Effector CD8-positive, alpha-beta T cell (primary cell): ENCODE measurements around the gene AAMDC.

Experiments used
- DNase-seq: peaks from one replicate; lab custom pipeline; 2025; lab: John Stamatoyannopoulos, UW
- total RNA-seq, 4 experiments: gene quantifications; one replicate each; lab custom pipeline; 2026; lab: John Stamatoyannopoulos, UW

Gene AAMDC
- 2.7 to 4.9 (median 3.5) reads per million in 4 experiments for total RNA-seq

DNA sequence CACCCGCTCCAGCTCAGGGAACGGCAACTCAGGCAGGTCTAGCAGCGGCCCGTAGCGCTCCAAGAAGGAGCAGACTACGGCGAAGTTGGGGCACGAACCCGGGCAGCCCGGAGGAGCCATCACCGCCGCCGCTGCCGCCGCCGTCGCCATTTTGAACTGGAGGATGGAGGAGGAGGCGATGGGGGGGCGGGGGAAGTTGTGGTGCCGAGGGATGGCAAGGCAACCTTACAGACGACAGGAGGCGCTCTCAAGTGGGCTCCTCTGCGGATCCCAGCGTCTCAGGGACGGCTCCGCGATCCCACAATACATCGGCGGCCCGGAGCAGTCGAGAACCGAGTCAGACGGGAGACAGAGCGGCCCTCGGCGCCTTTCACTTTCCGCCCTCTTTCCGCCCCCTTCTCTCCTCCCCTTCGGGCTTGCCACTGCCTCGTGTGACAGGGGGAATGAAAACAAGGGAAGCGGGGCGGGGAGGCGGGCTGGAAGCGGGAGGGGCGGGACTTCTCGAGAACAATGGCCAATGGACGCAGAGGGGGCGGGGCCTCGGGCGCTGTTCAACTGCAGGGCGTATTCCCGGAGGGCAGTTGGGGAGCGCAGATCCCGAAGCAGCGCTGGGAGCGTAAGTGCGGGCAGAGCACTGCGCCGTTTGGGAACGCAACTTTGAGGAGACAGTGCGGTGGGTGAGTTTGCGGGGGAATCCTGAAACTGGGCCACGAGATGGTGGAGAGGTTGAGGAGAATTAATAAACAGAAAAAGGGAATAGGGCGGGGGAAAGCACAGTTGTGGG is at the start of gene AAMDC, which contains the start of gene RSF1:
Gene AAMDC (plus strand): TSS at position 580 of the 784 bp plus-strand sequence. CDS start 21,353 bp downstream, outside the sequence.
Gene RSF1 (minus strand): TSS at position 158 of the 784 bp plus-strand sequence. CDS start 8 bp downstream, at position 150.
- peak; percentile 97 for DNase-seq

DNA sequence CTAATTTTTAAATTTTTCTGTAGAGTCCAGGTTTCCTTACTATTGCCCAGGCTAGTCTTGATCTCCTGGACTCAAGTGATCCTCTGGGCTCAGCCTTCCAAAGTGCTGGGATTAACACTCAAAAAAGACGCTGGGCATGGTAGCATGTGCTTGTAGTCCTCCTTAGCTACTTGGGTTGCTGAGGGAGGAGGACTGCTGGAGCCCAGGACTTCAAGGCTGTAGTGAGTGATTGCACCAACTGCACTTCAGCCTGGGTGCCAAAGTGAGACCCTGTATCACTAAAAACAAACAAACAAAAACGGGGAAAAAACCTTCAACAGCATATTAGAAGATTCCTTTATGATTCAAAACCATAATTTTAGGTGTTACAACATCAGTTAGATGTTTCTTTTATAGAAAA is 45.0 kb upstream of the AAMDC start:
- no peak for DNase-seq

DNA sequence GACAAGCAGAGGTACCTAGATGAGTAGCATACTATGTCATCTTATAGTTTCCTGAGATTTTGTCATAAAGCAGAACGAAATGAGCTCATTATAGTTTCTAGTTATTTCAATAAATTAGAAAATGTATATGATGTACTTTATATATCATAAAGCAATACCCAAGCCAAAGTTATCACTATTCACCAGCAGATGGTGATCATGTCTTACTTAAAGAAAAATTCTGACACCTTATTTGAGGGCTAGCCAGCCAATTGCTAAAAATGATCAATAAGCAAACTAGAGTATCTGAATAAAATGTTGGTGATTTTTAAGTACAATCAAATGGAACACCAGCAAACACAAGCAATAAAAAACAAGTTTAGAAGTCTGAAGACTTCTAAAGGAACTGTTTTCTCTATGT is 44.5 kb upstream of the AAMDC start:
- no peak for DNase-seq

DNA sequence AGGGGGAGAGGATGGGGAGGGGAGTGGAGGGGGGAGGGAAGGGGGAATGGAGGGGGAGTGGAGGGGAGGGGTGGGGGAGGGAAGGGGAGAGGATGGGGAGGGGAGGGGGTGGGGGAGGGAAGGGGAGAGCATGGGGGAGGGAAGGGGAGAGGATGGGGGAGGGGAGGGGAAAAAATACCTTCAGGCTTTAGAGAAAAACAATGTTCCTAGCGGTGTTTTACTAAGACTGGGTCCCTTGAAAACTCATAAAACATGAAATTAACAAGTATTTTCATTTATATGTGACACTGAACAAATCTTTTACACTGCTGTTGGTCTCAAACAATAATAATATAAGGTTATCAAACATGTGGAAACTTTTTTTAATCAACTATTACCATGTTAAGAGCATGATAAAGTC is 42.8 kb upstream of the AAMDC start:
- DNase-seq, result no peak

DNA sequence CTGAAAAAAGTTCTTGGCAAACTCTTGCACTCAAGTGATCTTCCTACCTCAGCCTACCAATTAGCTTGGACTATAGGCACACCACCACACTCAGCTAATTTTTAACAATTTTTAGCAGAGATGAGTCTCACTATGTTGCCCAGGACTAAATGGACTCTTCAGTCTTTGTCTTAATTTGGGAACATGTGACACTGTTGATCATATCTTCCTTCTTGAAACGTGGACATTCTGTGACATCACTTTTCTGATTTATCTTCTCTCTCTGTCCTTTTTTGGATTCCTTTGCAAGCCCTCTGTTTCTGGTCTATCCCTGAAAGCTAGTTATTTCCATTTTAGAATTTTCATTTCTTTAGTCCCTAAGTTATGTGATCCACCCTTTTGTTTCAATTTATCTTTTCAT is 42.4 kb upstream of the AAMDC start:
- DNase-seq, result no peak

DNA sequence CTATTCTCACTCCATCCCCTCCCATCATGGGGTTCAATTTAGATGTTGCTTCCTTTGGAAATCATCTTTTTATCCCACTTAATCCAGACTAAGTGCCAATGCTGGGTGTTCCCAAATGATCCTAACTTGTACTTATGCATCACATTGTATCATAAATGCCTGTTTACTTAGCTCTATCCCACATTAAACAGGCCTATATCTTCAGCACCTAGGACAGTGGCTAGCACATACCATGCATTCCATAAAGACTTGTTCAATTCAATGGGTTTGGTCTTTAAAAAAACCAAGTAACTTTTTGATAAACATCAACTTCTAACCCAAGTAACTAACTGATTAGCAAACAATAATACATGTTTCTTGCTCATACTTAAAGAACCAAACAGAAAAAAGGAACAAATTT is 41.0 kb upstream of the AAMDC start:
- no peak for DNase-seq

DNA sequence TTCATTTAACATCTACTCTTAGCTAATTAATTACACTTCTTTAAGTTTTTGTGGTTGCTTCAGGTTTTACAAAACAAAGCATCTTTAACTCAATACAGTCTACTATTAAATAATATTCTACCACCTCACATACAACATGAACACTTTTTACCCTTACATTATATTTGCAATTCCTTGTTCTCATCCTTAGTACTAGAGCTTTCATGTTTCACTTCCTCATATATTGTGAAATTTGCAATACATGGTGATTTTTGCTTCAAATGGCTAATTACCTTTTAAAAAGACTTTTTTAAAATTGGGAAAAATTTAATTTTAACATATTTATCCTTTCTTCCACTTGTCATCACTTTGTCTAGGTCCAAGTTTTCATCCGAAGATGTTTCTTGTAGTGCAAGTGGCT is 37.9 kb upstream of the AAMDC start:
- no peak for DNase-seq

DNA sequence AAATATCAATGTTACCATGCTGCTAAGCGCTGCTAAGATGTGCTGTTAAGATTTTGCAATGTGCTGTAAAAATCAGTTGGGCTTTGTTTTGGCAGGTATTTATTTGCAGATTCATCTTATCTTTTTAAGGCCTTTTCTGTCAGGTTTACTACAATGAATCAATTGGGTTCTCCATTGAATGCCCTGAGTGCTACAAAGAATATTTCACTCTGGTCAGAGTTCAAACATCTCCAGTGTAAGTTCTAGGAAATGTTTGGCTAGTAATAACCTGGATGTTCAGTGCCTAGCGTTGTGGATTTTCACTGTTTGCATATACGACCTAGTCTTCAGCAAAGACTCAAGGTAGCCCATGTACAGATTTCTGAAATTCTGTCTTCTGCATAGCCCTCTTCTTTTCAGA is 36.4 kb upstream of the AAMDC start:
- no peak for DNase-seq

DNA sequence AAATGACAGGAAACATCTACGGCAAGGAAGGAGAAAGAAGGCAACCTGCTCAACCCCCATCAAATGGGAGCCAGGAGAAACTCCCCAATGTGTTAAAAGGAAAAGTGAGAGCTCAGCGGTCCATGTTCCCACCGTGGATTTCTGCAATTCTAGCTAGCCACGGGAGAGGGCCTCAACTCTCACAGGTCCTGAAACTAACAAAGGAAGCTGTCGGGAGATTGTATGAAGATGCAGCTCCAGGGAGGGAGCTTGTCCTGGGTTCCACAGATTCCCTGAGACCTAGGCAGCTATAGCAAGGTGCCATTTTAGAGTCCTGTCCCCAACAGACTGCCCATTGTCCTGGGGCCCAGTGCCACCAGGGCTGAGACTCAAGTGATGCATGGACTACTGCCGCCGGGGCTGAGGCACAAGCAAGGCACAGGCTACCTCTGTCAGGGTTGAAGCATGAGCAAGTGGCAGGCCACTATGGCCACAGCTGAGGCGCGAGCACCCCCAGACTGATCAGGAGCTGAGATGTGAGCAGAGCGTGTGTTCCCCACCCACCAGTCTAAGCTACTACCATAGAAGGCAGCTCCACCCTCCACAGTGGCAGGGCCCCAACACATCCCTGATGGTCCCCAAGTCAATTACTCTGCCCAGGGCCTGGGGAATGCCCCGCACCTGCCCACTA is 31.7 kb upstream of the AAMDC start:
- DNase-seq, result no peak

DNA sequence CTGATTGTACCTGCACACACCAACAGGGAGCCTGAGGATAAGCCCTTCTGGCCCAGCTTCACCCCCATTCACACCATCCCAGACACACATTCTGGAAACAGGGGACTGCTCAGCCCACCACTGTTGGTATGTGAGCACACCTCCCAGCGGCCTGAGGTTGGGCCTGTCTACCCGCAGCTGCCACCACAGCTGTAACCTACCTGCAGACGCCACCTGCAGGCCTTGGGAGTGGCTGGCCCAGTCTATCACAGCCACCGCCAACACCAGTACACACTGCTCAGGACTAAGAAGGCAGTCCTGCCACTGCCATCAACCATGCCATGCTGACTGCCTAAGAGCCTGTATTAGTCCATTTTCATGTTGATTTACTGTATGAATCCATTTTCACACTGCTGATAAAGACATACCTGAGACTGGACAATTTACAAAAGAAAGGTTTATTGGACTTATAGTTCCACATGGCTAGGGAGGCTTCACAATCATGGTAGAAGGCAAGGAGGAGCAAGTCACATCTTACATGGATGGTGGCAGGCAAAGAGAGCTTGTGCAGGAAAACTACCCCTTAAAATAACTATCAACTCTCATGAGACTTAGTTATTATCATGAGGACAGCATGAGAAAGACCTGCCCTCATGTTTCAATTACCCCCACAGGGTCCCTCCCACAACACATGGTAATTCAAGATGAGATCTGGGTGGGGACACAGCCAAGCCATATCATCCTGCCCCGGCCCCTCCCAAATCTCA is 31.0 kb upstream of the AAMDC start:
- no peak for DNase-seq

DNA sequence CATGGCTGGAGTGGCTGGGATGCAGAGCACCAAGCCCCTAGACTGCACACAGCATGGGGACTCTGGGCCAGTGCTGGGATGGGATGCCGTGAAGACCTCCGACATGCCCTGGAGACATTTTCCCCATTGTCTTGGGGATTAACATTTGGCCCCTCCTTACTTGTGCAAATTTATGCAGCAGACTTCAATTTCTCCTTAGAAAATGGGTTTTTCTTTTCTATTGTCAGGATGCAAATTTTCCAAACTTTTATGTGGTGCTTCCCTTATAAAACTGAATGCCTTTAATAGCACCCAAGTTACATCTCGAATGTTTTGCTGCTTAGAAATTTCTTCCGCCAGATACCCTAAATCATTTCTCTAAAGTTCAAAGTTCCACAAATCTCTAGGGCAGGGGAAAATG is 29.6 kb upstream of the AAMDC start:
- no peak for DNase-seq

DNA sequence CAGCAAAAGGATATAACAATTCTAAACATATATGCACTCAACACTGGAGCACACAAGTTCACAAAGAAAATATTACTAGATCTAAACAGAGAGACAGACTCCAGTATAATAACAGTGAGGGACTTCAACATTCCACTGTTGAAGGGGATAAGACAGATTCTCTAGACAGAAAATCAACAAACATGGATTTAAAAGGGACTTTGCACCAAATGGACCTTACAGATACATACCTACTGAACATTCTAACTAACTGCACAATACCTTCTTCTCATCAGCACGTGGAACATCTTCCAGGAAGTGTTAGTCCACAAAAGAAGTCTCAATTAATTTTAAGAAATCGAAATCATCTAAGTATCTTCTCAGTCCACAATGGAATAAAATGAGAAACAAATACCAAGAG is 27.0 kb upstream of the AAMDC start:
- no peak for DNase-seq

DNA sequence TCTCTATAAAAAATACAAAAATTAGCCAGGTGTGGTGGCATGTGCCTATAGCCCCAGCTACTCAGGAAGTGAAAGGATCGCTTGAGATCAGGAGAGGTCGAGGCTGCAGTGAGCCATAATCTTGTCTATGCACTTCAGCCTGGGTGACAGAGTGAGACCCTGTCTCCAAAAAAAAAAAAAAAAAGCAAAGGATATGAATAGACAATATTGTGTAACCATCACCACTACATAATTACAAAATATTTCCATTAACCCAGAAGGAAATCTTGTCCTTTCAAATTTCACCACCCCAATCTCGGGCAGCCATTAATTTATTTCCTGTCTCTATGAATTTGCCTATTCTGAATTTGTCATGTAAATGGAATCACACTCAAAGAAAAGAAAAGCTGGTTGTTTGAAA is 21.6 kb upstream of the AAMDC start:
- no peak for DNase-seq

DNA sequence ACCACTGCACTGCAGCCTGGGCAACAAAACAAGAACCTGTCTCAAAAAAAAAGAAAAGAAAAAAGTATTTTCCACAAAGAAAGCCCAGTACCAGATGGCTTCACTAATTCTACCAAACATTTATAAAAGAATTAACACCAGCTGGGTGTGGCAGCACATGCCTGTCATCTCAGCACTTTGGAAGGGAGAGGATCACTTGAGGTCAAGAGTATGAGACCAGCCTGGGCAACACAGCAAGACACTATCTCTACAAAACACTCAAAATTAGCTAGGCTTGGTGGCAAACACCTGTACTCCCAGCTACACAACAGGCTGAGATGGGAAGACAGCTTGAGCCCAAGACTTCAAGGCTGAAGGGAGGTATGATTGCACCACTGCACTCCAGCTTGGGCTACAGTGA is 20.5 kb upstream of the AAMDC start:
- DNase-seq, result no peak

DNA sequence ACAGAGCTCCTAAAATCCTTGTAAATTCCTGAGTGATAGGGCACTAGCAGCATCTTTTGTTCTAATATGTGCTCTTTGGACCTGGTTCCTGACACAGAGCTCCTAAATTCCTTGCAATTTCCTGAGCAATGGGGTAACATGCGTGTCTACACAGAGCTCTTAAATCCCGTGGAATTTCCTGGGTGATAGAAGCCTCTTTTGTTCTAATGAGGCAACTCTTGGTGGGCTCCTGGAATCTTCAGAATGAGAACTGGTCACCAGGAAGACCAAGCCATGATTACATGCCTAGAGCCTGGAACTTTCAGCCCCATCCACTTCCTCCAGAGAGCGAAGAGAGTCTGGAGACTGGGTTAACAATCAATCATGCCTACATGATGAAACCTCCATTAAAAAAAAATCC is 19.5 kb upstream of the AAMDC start:
- no peak for DNase-seq

DNA sequence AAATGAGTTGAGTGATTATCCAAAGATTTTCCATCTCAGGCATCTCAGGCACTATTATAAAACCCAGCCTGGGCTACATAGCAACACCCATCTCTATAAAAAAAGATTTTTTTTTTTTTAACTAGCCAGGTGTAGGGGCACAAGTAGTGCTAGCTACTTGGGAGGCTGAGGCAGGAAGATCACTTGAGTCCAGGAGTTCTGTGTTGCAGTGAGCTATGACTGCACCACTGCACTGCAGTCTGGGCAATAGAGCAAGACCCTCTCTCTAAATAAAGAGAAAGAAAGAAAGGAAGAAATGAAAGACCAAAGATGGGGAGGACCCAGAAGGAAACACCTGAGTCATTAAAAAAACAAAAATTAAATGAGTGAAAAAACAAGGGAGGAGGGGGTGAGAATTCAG is 14.5 kb upstream of the AAMDC start:
- no peak for DNase-seq

DNA sequence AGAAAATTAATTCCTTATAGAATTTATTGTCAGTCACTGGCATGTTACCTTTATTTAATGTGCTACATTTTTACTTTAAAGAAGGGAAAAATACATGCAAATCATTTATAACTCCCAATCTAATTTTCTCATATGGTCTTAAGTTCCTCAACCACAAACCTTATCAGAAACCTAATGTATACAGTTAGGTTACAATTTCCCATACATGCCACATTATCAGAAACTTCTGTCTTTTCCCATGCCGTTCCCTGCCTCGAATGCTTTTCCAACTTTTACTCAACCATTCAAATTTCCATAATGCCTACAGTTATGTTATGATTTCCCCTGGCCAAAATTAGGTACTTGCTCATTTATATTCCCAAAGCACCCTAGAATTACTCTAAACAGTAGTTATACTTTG is 14.0 kb upstream of the AAMDC start:
- no peak for DNase-seq

DNA sequence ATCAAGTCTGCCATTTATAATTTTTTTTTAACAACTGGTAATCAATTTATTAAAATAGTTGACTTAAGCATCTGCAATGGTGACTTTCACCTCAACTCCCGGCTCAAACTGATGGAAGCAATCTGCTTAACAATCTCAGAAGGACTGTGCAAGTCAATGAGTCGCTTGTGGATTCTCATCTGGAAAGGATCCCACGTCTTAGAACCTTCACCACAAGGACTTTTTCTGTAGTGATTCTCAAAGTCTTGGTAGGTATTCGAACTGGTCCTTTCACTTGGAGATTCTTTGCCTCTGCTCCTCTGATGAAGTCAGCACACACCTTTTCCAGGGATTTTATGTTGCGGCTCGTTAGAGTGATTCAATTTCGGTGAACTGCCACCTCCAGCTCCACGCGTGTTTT is 7.7 kb upstream of the AAMDC start:
- DNase-seq, result no peak

DNA sequence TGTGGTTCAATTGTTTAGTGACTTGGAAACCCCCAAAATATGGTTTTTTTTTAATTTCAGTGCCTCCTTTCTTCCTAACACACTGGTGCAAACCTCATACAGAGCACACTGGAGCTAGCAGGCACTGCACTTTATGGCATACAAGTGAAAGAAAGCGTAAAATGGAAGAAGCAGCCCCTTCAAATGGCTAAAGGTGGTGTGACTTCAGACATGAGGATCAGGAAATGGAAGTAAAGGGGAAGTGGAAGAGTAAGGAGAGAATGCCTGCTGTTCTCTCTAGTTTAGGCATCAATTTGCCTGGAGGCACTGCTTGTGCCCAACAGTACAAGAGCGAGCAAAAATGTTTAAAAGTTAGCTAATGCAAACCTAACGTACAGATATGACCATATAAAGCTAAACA is 6.1 kb upstream of the AAMDC start:
- no peak for DNase-seq

DNA sequence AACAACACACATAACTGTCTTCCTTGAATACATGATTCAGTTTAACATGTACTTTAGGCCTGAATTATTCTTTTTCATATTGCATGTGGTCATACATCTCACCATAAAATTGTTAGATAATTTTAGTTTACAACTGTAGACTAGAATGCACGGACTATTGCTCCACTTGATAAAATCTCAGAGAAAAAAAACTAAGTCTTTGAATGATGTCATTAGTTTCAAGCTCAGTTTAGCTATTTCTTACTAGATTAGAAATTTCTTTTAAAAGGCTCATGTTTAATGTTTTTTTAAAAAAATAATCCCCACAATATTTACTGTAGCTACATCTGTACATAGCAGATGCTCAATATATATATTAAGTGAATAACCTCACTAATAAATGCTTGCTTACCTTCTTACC is 5.5 kb upstream of the AAMDC start:
- no peak for DNase-seq

DNA sequence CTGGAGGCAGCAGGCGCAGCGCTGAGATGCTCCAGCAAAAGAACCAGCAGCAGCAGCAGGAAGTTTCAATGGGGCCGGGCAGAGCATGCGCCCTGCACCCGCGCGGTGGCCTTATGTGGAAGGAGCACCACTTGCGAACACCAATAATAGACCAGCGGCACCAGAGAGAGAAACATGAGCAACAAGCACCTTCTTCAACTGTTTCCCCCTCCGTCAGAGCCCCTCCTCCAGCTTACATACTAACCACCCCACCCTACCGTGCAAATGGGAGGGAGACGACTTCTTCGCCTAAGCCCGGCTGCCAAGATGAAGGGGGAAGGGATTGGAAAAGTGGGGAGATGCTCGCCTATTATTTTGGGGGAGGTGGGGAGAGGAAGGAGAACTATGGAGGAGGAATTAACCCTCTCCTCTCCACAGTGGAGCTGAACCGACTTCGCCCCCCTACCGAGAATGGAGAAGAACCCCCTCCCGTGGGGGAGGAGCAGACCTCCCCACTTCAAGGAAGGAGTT is 1.5 kb upstream of the AAMDC start:
- DNase-seq, result peak; percentile 74

DNA sequence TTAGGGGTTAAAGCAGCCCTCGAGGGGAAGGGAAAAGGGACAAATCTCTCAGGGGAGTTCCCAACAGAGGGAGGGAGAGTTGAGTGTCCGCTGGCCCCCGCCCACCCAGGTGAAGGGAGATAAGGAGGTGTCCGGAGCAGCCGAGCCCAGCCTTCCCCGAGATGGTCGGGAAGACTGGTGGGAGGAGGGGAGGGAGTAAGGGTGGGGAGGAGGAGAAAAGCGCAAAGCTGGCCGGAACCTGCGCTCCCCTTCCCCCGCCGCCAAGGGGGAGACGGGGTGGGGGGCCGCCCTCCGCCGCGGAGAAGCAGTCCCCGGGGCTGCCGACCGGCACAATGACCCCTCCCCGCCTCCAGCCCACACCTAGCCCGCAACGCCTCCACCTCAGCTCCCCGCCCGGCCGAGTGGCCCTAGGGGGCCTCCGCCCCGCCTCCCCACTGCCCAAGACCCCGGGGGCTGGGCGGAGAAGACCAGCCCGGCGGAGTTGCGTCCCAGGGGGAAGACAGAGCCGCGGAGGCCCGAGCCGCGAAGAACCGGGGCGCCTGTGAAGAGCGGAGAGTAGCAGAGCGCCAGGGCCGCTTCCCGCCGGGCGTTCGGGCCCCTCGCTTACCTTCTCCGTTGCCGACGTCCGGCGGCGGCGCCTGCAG is 901 bp upstream of the AAMDC start:
- peak; percentile 31 for DNase-seq
